Measurements from ENCODE around the gene RAB30. TPM values are rescaled to one million over a fixed set of nuclear protein-coding genes. Genes with fewer than 3 reads are reported as not detected.

RAB30 gene
- polyA plus RNA-seq, 3 donors = 0.11 to 0.67 (median 0.54) TPM

GRCh38 chr11:83033972-83034672 is 37.6 kb downstream of the RAB30 start:
- no peak for TF ChIP-seq CTCF (IDR thresholded peaks at IDR 0.05)
- Histone ChIP-seq H4K20me1 (ENCODE audit: insufficient read depth, low read length) (no peaks in the 10 kb centered on the region), H3K4me1 (ENCODE audit: control insufficient read depth in 1 of 2, insufficient read depth in 2 of 2, low read length in 2 of 2) (no peaks in the 10 kb centered on the region), H2AFZ (ENCODE audit: insufficient read depth, low read depth, low read length, poor library complexity, severe bottlenecking) (no peak overlapping the region), H3K9me3 (replicated peaks in 1 of 2; ENCODE audit: control insufficient read depth in 1 of 2, insufficient read depth in 1 of 2, low read length in 2 of 2) (no peaks in the 10 kb centered on the region), H3K27ac (ENCODE audit: low read depth in 1 of 2, low read length in 2 of 2) (no peak overlapping the region), H3K4me2 (replicated peaks; ENCODE audit: extremely low read depth, low read length, poor library complexity, severe bottlenecking) (no peak overlapping the region), H3K36me3 (replicated peaks in 1 of 2; ENCODE audit: control insufficient read depth in 1 of 2, insufficient read depth in 2 of 2, low read length in 2 of 2) (no peaks in the 10 kb centered on the region), H3K4me3 (replicated peaks in 1 of 3; ENCODE audit: low read depth in 2 of 3, low read length in 3 of 3) (no peak overlapping the region), H3K27me3 (ENCODE audit: control insufficient read depth in 2 of 2, insufficient read depth in 2 of 2, low read length in 2 of 2) (no peaks in the 10 kb centered on the region), H3K79me2 (ENCODE audit: insufficient read depth, low read length) (no peaks in the 10 kb centered on the region), H3K9ac (ENCODE audit: insufficient read depth, low read length, poor library complexity, severe bottlenecking) (no peak overlapping the region)
- no peaks in the 10 kb centered on the region for H3K36me3 Mint-ChIP-seq
- intact Hi-C loops (cut with micrococcal nuclease) = no loop called here
- no peak for DNase-seq
- H3K27ac Mint-ChIP-seq = no peak overlapping the region
- H3K9me3 Mint-ChIP-seq = peaks cover 0 to 1% (median 0%) of the 10 kb centered on the region in 7 donors
- peaks cover 1 to 3% (median 2%) of the 10 kb centered on the region in 3 donors for H3K27me3 Mint-ChIP-seq (ENCODE audit: low read depth in 3 of 3)
- no peaks in the 10 kb centered on the region for H3K4me1 Mint-ChIP-seq
- H3K4me3 Mint-ChIP-seq = no peak overlapping the region
- 83% methylated on average over 1 of the region's 6 CpGs for WGBS (ENCODE audit: insufficient coverage)

- H3K4me3 ChIP-seq (replicated peaks in 1 of 3; ENCODE audit: low read depth in 2 of 3, low read length in 3 of 3) = no peak overlapping the region
- H3K79me2 ChIP-seq (ENCODE audit: insufficient read depth, low read length) = no peaks in the 10 kb centered on the region
- H2AFZ ChIP-seq (ENCODE audit: insufficient read depth, low read depth, low read length, poor library complexity, severe bottlenecking) = no peak overlapping the region
- Mint-ChIP-seq H3K36me3 (no peaks in the 10 kb centered on the region), H3K4me3 (no peak overlapping the region), H3K27ac (no peak overlapping the region), H3K4me1 (no peaks in the 10 kb centered on the region), H3K9me3 (no peaks in the 10 kb centered on the region), H3K27me3 (ENCODE audit: low read depth in 3 of 3) (peaks cover 1 to 5% (median 2%) of the 10 kb centered on the region in 3 donors)
- WGBS (ENCODE audit: insufficient coverage) = 89% methylated on average over 1 of the region's 1 CpG
- H3K4me2 ChIP-seq (replicated peaks; ENCODE audit: extremely low read depth, low read length, poor library complexity, severe bottlenecking) = no peak overlapping the region
- DNase-seq = no peak
- no peaks in the 10 kb centered on the region for H3K9me3 ChIP-seq (replicated peaks in 1 of 2; ENCODE audit: control insufficient read depth in 1 of 2, insufficient read depth in 1 of 2, low read length in 2 of 2)
- TF ChIP-seq CTCF (IDR thresholded peaks at IDR 0.05) = no peak
- no peaks in the 10 kb centered on the region for H4K20me1 ChIP-seq (ENCODE audit: insufficient read depth, low read length)
- intact Hi-C loops (cut with micrococcal nuclease) = no loop called here
- no peaks in the 10 kb centered on the region for H3K27me3 ChIP-seq (ENCODE audit: control insufficient read depth in 2 of 2, insufficient read depth in 2 of 2, low read length in 2 of 2)
- no peaks in the 10 kb centered on the region for H3K36me3 ChIP-seq (replicated peaks in 1 of 2; ENCODE audit: control insufficient read depth in 1 of 2, insufficient read depth in 2 of 2, low read length in 2 of 2)
- no peaks in the 10 kb centered on the region for H3K4me1 ChIP-seq (ENCODE audit: control insufficient read depth in 1 of 2, insufficient read depth in 2 of 2, low read length in 2 of 2)
- H3K27ac ChIP-seq (ENCODE audit: low read depth in 1 of 2, low read length in 2 of 2) = no peak overlapping the region
- no peak overlapping the region for H3K9ac ChIP-seq (ENCODE audit: insufficient read depth, low read length, poor library complexity, severe bottlenecking)
Measured at GRCh38 chr11:83033371-83033770, 38.3 kb downstream of the RAB30 start.

Data from CD14-positive monocyte (primary cell).